OCI-LY7 (cell line): ENCODE measurements around the gene FOXN4. TPM values are rescaled to one million over a fixed set of nuclear protein-coding genes. Genes with fewer than 3 reads are reported as not detected.

Experiments
- BruUV-seq: library from RNA; stranded (reverse); fragments of 400-500 nt; replicated peaks from 2 replicates; lab custom pipeline; 2021; lab: Mats Ljungman, UMichigan
- CTCF ChIA-PET: fragments of 300-600 bp; sonication (Branson Sonifier 250); formaldehyde crosslinking; loops from one replicate; lab custom pipeline; 2022; ENCODE audit warnings: antibody characterized with exemption; ENCODE audit not compliant: unreplicated experiment; lab: Charles Lee
- POLR2A ChIA-PET: fragments of 300-600 bp; sonication (Branson Sonifier 250); formaldehyde crosslinking; loops from one replicate; lab custom pipeline; 2022; ENCODE audit warnings: antibody characterized with exemption; lab: Charles Lee
- DNase-seq: peaks from one replicate; pipeline ENCODE4 v3.0.0-alpha.2; 2015; ENCODE audit warnings: low spot score
- H2AFZ ChIP-seq: fragments of 200-600 bp; sonication (generic), shearing (Covaris generic); 2 replicates; pipeline ENCODE4 v1.6.1; 2014; ENCODE audit warnings: mild to moderate bottlenecking, antibody characterized with exemption, low read length, moderate library complexity
- H3K27ac ChIP-seq: fragments of 200-600 bp; sonication (generic); 2 replicates; pipeline ENCODE4 v1.5.1; 2014; ENCODE audit warnings: mixed run types, low read depth, mild to moderate bottlenecking, moderate library complexity, low read length, inconsistent platforms; ENCODE audit not compliant: poor library complexity, severe bottlenecking
- H3K36me3 ChIP-seq: fragments of 200-600 bp; sonication (generic); 2 replicates; pipeline ENCODE4 v1.6.1; 2014; ENCODE audit warnings: mild to moderate bottlenecking, antibody characterized with exemption, low read length, moderate library complexity, mixed read lengths; ENCODE audit not compliant: insufficient read depth
- H3K4me1 ChIP-seq: fragments of 200-600 bp; sonication (generic); 2 replicates; pipeline ENCODE4 v1.5.1; 2014; ENCODE audit warnings: mild to moderate bottlenecking, low read length; ENCODE audit not compliant: insufficient read depth, poor library complexity, severe bottlenecking
- H3K4me2 ChIP-seq: fragments of 200-600 bp; sonication (generic); 2 replicates; pipeline ENCODE4 v1.6.1; 2014; ENCODE audit warnings: mild to moderate bottlenecking, low read length
- H3K4me3 ChIP-seq: fragments of 200-600 bp; sonication (generic); 2 replicates; pipeline ENCODE4 v1.5.1; 2014; ENCODE audit warnings: mild to moderate bottlenecking, low read depth, low read length; ENCODE audit not compliant: poor library complexity, severe bottlenecking
- H3K79me2 ChIP-seq: fragments of 200-600 bp; sonication (generic); 2 replicates; pipeline ENCODE4 v1.6.1; 2016; ENCODE audit warnings: low read depth, mild to moderate bottlenecking, low read length, moderate library complexity, mixed read lengths; ENCODE audit not compliant: insufficient read depth
- H3K9me2 ChIP-seq: fragments of 200-600 bp; sonication (generic); 2 replicates; pipeline ENCODE4 v1.6.1; 2016; ENCODE audit warnings: mild to moderate bottlenecking, low read length, mixed read lengths; ENCODE audit not compliant: insufficient read depth
- H3K9me3 ChIP-seq: fragments of 200-600 bp; sonication (generic); 2 replicates; pipeline ENCODE4 v1.6.1; 2014; ENCODE audit warnings: mild to moderate bottlenecking, mixed run types, low read length, mixed read lengths
- H4K20me1 ChIP-seq: fragments of 200-600 bp; sonication (generic); 2 replicates; pipeline ENCODE4 v1.6.1; 2014; ENCODE audit warnings: mild to moderate bottlenecking, antibody characterized with exemption, low read length, moderate library complexity, mixed read lengths; ENCODE audit not compliant: insufficient read depth
- CTCF ChIP-seq: fragments of 200-600 bp; sonication (generic); conservative IDR thresholded peaks from 2 replicates; pipeline ENCODE4 v1.5.1; 2014; ENCODE audit warnings: mild to moderate bottlenecking, antibody characterized with exemption, low read length, moderate library complexity, mixed read lengths
- EZH2phosphoT487 ChIP-seq: fragments of 200-600 bp; sonication (generic); IDR thresholded peaks from 2 replicates; pipeline ENCODE4 v1.6.1; 2018; ENCODE audit warnings: low read depth, borderline replicate concordance, mild to moderate bottlenecking, mixed run types, antibody characterized with exemption, low read length, moderate library complexity, mixed read lengths
- intact Hi-C: fragments of 100-400 bp; cut with micrococcal nuclease; formaldehyde crosslinking; loops from one replicate; pipeline ENCODE4 v1.10.0; 2022; ENCODE audit not compliant: unreplicated experiment
- total RNA-seq, 2 experiments: library from RNA; depleted of rRNA in 1 of 2; stranded (reverse); fragments of >200 nt in 1 of 2; shearing (Covaris generic) in 1 of 2; gene quantifications; 2 replicates each; pipeline ENCODE4 v1.2.3, GENCODE V29; 2014 to 2022

Gene FOXN4
- total RNA-seq, 2 experiments from 2014 or later = 2.7 to 4.5 TPM

GRCh38 chr12:109236257-109236656 lies 72.8 kb downstream of the FOXN4 start:
- no peak for DNase-seq
- ChIA-PET CTCF (no interaction called here), POLR2A (no interaction called here)
- H3K79me2 ChIP-seq = no peaks in the 10 kb centered on the region
- peaks cover 23% of the 10 kb centered on the region for H3K36me3 ChIP-seq
- H3K4me1 ChIP-seq = no peaks in the 10 kb centered on the region
- H4K20me1 ChIP-seq = no peaks in the 10 kb centered on the region
- no TSS peak for BruUV-seq
- H3K27ac ChIP-seq = no peak overlapping the region
- no peak overlapping the region for H3K4me3 ChIP-seq
- TF ChIP-seq CTCF (no peak), EZH2phosphoT487 (no peak)
- H2AFZ ChIP-seq = no peak overlapping the region
- intact Hi-C loops = no loop called here
- no peaks in the 10 kb centered on the region for H3K9me3 ChIP-seq
- H3K4me2 ChIP-seq = no peak overlapping the region
- H3K9me2 ChIP-seq = no peaks in the 10 kb centered on the region

- ChIA-PET CTCF (interaction anchor here (1.0 kb wide), 1 partner anchor 384 kb away, joined by 13 read pairs; no protein-coding TSS in a partner anchor), POLR2A (no interaction called here)
- no peak overlapping the region for H3K4me3 ChIP-seq
- H3K27ac ChIP-seq = no peak overlapping the region
- TF ChIP-seq EZH2phosphoT487 = no peak
- TF ChIP-seq CTCF = no peak
- intact Hi-C loops = no loop called here
- H4K20me1 ChIP-seq = no peaks in the 10 kb centered on the region
- H3K79me2 ChIP-seq = no peaks in the 10 kb centered on the region
- peaks cover 7% of the 10 kb centered on the region for H3K36me3 ChIP-seq
- H2AFZ ChIP-seq = no peak overlapping the region
- no peaks in the 10 kb centered on the region for H3K9me2 ChIP-seq
- H3K4me1 ChIP-seq = no peaks in the 10 kb centered on the region
- no peaks in the 10 kb centered on the region for H3K9me3 ChIP-seq
- BruUV-seq = no TSS peak
- DNase-seq = no peak
- H3K4me2 ChIP-seq = no peak overlapping the region
These were observed 75.1 kb downstream of the FOXN4 start for GRCh38 chr12:109234012-109234411.

GRCh38 chr12:109232731-109233130 lies 76.4 kb downstream of the FOXN4 start:
- Histone ChIP-seq H3K4me1 (no peaks in the 10 kb centered on the region), H3K36me3 (peaks cover 7% of the 10 kb centered on the region), H3K27ac (no peak overlapping the region), H3K79me2 (no peaks in the 10 kb centered on the region), H3K9me3 (no peaks in the 10 kb centered on the region), H3K4me3 (no peak overlapping the region), H3K9me2 (no peaks in the 10 kb centered on the region), H2AFZ (no peak overlapping the region), H3K4me2 (no peak overlapping the region), H4K20me1 (no peaks in the 10 kb centered on the region)
- ChIA-PET POLR2A (no interaction called here), CTCF (no interaction called here)
- BruUV-seq = no TSS peak
- intact Hi-C loops = no loop called here
- TF ChIP-seq CTCF (no peak), EZH2phosphoT487 (no peak)
- no peak for DNase-seq
